ENCODE results near the gene ZNF775.

ZNF775 gene

GRCh38 chr7:150335108-150335773 lies 43.9 kb upstream of the ZNF775 start:
- no peak for TF ChIP-seq CTCF (IDR thresholded peaks at IDR 0.05; ENCODE audit: low read length, missing control alignments)
- H3K4me3 ChIP-seq (replicated peaks; ENCODE audit: low read depth, low read length): no peak overlapping the region
- peak; percentile 78 for DNase-seq (ENCODE audit: low read depth)

- no peak overlapping the region for H3K4me3 ChIP-seq (replicated peaks; ENCODE audit: low read depth, low read length)
- no peak for TF ChIP-seq CTCF (IDR thresholded peaks at IDR 0.05; ENCODE audit: low read length, missing control alignments)
- DNase-seq (ENCODE audit: low read depth): no peak
Measured at GRCh38 chr7:150335774-150336112, 43.4 kb upstream of the ZNF775 start.

- no peak for TF ChIP-seq CTCF (IDR thresholded peaks at IDR 0.05; ENCODE audit: low read length, missing control alignments)
- no peak for DNase-seq (ENCODE audit: low read depth)
- no peak overlapping the region for H3K4me3 ChIP-seq (replicated peaks; ENCODE audit: low read depth, low read length)
Measured at GRCh38 chr7:150336746-150337145, 42.4 kb upstream of the ZNF775 start.

GRCh38 chr7:150337179-150337578 lies 42.0 kb upstream of the ZNF775 start:
- no peak overlapping the region for H3K4me3 ChIP-seq (replicated peaks; ENCODE audit: low read depth, low read length)
- DNase-seq (ENCODE audit: low read depth): no peak
- no peak for TF ChIP-seq CTCF (IDR thresholded peaks at IDR 0.05; ENCODE audit: low read length, missing control alignments)

- DNase-seq (ENCODE audit: low read depth): no peak
- H3K4me3 ChIP-seq (replicated peaks; ENCODE audit: low read depth, low read length): no peak overlapping the region
- no peak for TF ChIP-seq CTCF (IDR thresholded peaks at IDR 0.05; ENCODE audit: low read length, missing control alignments)
Measured at GRCh38 chr7:150337659-150338081, 41.5 kb upstream of the ZNF775 start.

- no peak for TF ChIP-seq CTCF (IDR thresholded peaks at IDR 0.05; ENCODE audit: low read length, missing control alignments)
- H3K4me3 ChIP-seq (replicated peaks; ENCODE audit: low read depth, low read length): peak overlapping the region; percentile 64
- no peak for DNase-seq (ENCODE audit: low read depth)
Measured at GRCh38 chr7:150338166-150338829, 40.8 kb upstream of the ZNF775 start.

GRCh38 chr7:150339409-150339809 lies 39.7 kb upstream of the ZNF775 start:
- H3K4me3 ChIP-seq (replicated peaks; ENCODE audit: low read depth, low read length): peak overlapping the region; percentile 64
- DNase-seq (ENCODE audit: low read depth): no peak
- no peak for TF ChIP-seq CTCF (IDR thresholded peaks at IDR 0.05; ENCODE audit: low read length, missing control alignments)
